ENCODE data around the gene TRIML2.

TRIML2 gene, protein sequence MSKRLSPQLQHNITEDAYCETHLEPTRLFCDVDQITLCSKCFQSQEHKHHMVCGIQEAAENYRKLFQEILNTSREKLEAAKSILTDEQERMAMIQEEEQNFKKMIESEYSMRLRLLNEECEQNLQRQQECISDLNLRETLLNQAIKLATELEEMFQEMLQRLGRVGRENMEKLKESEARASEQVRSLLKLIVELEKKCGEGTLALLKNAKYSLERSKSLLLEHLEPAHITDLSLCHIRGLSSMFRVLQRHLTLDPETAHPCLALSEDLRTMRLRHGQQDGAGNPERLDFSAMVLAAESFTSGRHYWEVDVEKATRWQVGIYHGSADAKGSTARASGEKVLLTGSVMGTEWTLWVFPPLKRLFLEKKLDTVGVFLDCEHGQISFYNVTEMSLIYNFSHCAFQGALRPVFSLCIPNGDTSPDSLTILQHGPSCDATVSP

DNA sequence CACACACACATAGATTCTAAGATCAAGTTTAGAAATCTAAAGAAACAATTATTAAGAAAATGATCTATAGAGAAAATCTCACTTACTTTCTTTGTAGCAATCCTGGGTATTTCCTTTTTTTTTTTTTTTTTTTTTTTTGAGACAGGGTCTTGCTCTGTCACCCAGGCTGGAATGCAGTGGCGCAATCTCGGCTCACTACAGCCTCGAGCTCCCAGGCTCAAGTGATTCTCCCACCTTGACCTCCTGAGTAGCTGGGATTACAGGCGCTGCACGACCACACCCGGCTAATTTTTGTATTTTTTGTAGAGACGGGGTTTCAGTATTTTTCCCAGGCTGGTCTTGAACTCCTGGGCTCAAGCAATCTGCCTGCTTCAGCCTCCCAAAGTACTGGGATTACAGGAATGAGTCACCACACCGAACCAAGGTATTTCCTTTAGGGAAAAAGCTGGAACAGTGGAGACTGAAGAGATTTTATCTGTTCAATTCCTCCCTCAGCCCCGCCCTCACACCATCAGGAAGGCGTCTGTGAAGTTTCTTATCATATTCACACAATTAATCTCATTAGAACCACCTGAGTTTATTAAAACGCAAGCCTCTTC lies at the start of gene TRIML2:
TRIML2 (minus strand) TSS at position 447 of the 599 bp plus-strand sequence. CDS start 4,235 bp downstream, outside the sequence.
- no peak for DNase-seq

DNA sequence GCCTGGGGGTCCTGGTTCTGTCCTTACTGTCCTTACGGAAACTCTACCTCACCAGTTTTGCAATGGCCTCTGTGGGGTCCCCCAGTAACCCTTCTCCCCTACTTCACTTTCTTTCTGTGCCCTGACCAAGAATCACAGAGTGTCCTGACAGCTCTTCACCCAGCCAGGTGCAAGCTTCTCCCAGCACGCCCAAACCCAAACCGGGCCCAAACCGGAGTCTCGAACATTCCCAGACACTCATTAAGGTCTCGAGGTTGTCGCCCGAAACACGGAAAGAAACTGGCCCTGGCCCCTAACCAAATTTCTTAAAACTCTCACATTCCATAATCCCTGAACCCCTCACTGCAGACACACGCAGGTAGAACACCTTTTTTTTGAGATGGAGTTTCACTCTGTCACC lies 48.9 kb upstream of the TRIML2 start:
- DNase-seq = no peak

DNA sequence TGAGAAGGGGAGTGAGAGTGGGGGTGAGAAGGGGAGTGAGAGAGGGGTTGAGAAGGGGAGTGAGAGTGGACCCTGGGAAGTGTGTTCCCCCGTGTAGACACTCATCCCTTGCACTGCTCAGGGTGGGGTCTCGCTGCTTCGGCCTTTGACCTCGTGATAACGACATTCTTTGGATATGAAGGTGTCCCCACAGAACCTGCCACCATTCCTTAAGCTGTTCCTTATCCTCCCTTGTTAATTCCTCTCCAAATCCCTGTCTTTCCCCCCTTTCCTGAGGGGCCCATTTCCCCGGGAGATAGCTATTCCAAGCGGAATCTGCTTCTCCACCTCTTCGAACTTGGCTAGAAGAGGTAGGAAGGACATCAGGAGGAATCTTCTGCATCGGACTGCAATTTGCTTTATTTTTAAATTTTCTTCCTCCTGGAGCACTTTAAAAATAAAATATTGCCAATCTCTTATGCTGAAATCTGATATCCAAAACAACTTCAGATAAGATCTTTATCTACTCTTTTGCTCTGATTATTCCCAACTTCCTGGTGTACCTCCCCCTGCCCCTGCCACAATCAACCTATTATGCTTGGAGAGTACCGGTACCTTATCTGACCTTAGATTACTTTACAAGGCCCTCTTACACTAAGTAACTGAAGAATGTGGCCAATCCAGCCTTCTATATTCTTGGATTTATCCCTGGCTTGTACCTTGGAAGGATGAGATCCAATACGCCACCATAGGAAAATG lies 45.4 kb upstream of the TRIML2 start:
- DNase-seq = no peak

DNA sequence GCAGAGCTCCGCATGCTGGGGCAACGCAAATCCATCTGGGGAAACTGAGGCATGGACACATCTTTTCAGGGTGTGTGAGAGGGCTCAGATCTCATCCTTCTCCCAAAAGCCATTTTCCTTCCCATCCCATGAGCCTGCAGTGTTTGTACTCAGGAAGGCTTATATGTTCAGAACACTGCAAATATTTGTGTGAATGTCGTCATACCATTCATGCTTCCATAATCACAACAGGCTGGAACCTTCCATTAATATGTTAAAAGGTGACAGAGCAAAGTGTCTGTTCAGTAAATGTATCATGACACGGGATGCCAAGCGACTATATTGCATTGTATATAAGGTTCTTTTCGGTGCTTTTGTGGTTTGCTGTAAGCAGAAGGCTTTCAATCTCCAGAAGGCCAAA lies 38.4 kb upstream of the TRIML2 start:
- DNase-seq = no peak

DNA sequence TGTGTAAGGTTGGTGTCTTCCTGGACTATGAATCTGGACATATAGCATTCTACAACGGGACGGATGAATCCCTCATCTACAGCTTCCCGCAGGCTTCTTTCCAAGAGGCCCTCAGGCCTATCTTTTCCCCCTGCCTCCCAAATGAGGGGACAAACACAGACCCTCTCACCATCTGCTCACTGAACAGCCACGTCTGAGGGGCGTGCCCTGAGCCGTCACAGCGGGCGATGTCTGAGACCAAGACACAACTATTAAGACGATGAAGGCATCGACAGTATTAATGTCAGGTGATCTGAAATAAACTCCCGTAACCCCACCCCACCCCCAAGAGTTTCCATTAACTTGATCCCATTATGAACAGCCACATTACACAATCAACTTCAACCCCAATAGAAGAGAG lies 37.8 kb upstream of the TRIML2 start:
- no peak for DNase-seq

DNA sequence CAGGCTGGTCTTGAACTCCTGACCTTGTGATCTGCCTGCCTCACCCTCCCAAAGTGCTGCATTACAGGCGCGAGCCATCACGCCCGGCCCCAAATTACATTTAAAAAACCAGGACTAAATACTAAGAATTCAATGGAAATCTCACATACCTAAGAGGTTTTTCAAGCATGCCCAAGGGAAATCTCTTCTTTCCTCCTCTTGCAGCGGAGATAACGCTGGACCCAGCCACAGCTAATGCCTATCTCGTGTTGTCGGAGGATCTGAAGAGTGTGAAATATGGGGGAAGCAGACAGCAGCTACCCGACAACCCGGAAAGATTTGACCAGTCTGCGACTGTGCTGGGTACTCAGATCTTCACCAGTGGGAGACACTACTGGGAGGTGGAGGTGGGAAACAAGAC lies 37.2 kb upstream of the TRIML2 start:
- no peak for DNase-seq

DNA sequence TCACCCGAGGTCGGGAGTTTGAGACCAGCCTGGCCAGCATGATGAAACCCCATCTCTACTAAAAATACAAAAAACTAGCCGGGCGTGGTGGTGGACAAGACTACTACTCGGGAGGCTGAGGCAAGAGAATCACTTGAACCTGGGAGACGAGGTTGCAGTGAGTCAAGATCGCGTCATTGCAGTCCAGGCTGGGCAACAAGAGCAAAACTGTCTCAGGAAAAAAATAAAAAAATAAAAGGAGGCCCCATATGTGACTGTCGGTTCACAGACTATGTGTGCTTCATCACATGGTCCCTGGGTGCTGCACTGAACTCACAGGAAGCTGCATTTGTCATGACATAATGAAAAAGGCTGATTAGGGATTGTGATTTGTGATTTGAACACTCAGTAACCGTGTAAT lies 36.2 kb upstream of the TRIML2 start:
- DNase-seq = no peak

DNA sequence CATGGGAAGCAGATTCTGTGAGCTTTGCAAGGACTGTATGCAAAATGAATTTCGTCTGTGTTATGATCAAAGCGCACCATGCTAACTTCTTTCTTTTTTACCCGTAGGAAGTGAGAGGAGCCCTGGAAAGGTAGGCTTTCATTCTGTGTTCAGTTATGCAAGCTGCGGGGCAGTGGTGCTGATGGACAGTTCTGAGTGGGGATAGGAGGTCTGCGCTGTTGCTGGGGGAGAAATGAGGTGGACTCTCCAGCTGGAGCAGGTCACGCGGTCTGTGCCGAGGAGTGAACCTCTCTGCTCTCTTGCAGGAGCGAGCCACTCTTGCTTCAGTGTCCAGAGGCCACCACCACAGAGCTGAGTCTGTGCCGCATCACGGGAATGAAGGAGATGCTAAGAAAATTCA lies 34.3 kb upstream of the TRIML2 start:
- no peak for DNase-seq

DNA sequence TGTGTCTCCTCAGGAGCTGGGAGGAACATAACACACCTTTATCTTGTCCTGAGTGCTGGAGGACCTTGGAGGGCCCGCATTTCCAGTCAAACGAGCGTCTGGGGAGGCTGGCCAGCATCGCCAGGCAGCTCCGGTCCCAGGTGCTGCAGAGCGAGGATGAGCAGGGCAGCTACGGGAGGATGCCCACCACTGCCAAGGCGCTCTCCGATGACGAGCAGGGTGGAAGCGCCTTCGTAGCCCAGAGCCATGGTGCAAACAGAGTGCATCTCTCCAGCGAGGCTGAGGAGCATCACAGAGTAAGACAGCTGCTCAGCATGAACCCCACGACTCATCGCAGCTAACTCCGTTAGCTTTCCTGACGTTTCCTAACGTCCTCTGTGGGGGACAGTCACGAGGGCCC lies 30.3 kb upstream of the TRIML2 start:
- no peak for DNase-seq

DNA sequence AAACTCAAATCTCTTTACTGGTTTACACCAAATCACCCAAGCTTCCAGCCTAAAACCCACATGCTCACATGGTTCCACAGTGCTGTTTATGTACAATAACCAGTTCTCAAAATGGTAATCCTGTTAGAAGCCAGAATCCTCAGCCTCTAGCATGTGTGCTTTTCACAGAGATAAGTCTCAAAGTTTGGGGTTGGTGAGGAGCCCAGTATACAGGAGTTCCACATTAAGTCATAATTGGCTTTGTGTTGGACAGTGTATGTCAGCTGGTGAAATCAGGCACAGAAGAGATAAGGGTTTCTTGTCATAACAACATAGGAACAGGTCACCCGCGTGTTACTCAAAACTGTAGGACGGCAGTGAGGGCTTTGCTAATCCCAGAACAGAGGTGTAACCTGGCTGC lies 29.7 kb upstream of the TRIML2 start, which contains the start of gene TRIML1:
TRIML1 (plus strand) TSS at position 301 of the 400 bp plus-strand sequence. CDS start 118 bp downstream, outside the sequence.
- DNase-seq = no peak

DNA sequence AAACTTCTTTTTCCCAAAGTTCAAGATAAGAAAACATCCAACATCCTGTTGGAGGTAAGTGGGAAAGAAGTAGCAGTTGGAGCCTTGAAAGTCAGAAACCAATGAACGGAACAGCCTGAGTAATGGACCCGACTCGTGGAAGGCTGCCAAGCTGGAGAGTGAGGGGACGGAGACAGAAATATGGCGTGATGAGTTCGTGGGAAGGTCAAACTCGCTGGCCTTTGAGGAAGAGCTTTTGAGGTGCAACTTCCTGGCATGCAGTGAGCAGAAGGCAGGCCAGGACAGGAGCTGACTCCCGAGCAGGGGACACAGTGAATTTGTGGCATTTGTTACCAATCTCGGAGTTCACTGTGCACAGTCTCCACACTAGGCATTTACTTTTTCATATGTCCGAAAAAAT lies 28.8 kb upstream of the TRIML2 start:
- no peak for DNase-seq

DNA sequence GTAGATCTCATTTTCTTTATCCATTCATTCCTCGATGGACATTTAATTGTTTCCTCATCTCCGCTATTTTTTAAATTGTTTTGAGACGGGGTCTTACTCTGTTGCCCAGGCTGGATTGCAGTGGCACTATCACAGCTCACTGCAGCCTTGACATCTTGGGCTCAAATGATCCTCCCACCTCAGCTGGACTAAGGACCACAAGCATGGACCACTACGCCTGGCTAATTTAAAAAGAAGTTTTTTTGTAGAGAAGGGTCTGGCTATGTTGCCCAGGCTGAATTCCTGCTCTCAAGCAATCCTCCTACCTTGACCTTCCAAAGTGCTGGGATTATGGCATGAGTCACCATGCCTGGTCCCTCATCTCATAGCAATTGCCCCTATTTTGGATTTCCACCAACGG lies 22.8 kb upstream of the TRIML2 start:
- DNase-seq = no peak

DNA sequence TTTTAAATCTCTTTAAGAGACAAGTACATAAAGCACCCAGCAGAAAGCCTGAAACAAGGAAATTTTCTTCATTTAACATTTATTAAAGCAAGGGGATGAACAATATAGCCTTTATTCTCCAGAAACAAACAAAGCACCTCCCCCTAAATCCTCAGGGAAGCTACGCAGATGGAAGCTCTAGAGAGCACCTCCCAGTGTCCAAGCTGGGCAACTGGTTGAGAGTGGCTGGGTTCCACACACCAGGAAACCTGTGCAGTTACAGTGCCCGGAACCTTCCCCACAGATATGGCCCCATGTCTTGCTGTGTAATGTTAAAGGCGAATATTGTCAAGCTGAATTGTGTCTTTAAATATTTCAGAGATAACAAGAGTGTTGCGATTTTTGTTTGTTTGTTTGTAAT lies 21.0 kb upstream of the TRIML2 start:
- DNase-seq = no peak

DNA sequence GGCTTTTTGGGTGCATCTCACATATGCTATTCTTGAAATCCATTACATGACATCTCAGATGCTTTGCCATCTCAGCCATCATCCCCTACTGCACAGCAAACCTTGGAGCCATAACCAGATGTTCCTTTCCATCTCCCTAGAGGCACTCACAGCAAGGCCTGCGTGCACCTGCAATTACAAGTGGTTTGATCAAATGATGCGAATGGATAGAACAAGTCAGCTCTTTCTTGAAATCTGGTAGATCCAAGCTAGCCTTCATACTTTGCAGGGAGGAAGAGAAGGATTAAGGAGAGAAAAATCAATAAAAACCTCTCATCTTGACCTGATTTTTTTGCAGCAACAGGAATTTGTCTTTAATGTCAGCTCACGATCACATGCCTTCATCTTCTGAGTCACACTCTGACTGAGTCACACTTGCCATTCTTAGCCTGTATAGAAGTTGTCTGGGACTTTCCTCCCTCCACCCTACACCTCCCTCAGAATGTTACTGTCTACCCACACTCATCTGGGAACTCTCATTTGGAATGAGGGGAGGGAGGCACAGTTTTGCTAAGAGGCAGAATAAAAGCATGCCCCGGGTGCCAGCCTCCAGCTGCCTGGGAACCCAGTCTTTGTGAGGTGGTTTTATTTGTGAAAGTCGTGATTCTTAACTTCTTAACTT lies 17.9 kb upstream of the TRIML2 start:
- DNase-seq = no peak

DNA sequence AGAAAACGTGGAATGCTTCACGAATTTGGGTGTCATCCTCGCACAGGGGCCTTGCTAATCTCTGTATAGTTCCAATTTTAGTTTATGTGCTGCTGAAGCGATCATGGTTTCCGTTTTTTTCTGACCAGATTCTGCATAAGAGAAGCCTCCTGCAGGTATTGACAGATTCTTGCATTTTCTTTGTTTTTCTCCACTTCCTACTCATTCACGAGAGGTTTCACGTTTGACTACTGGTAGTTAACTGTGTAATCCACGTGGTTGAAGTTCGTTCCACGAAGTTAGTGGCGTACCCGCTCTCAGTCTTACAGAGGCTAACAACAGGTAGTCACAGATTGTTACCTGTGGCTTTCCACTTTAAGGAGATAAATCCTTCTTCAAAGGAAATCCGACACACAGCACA lies 12.1 kb upstream of the TRIML2 start:
- DNase-seq = no peak

DNA sequence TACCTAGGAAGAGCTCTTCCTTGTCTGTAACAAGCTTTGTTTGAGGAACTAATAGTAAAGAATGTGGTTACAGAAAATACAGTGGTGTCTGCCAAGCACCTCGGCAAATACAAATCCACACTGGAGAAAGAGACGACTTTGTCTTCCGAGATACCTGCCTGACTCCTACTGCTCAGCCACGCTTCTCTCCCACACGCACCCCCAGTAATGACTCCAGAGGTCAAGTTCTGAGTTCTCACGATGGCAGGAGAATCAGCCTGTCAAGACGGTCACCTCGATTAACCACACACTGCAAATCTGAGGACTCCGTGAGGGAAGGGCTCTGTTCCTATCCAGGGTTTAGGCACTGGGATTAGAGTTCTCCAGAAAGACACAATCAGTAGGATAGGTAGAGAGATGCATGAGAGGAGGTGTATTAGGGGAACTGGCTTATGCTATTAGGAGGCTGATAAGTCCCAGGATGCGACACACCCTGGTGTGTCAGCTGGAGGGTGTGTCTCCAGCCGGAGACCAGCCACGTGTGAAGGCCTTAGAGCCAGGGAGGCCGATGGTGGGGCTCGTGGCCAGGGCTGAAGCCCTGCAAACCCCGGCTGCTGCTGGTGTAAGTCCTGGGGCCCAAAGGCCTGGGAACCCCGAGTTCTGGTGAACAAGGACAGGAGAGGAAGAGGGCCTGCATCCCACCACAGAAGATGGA lies 8.4 kb upstream of the TRIML2 start:
- no peak for DNase-seq

DNA sequence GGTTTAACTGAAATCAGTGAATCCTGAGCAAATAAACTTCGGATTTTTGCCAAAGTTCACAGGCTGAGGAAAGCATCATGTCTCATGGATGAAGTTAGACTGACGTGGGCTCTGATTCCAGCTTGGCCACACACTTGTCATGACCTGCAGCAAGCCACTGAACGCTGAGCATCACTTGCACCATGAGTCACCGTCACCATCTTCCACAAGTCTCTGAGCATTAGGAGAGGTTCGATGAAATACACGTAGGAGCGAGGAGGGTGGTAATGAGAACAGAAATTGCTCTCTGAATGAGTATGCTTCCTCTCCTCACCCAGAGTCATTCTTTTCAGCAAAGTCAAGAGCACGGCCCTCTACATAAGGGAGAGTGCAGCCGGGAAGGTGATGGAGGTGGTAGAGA lies 3.8 kb upstream of the TRIML2 start:
- DNase-seq = no peak

DNA sequence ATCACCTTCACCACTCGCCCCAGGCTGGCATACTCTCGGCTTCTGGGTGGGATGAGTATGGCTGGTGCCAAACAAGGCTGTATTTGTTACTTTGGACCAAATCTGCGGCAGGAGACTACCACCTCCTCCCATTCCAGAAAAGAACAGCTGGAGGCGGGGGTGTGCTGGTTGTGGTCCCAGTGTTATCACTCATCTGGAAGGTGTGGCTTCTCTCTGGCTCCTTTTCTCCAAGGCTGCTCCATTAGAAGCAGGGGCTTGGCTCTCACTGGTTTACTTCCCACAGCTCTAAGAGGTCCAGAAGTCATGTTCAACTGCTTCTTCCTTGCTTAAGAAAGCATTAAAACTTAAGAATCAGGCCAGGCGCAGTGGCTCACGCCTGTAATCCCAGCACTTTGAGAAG lies 2.6 kb upstream of the TRIML2 start:
- DNase-seq = no peak

DNA sequence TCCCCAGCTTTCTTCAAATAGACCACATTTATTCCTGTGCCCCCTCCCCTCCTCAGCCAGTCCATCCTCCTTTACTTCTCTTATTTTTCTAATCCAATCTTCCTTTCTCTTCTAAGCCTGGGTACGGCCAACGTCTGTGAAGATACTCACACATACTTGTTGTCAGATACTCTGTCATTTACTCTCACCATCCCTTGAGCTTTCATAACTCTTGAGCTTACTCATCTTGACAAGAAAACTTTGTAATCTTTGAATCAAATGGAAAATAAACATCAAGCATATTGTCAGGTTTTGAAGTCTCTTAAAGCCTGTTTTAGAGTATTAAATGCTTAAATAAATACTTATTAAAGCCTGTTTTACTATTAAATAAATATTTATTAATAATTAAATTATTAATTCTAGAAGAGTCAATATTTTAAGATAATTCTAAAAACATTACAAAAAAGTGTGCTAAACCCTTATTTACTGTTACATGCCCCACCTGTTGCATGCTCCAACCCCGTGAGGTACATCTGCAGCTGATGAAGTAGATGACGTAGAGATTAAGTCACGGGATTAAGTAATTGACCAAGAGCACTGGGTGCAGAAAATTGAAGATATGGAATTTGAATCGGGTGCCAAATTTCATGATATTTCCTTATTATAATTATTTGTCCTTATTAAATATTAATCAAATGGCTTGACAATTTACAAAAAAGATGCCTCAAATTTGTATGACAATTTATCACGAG lies 1.5 kb upstream of the TRIML2 start:
- DNase-seq = no peak

DNA sequence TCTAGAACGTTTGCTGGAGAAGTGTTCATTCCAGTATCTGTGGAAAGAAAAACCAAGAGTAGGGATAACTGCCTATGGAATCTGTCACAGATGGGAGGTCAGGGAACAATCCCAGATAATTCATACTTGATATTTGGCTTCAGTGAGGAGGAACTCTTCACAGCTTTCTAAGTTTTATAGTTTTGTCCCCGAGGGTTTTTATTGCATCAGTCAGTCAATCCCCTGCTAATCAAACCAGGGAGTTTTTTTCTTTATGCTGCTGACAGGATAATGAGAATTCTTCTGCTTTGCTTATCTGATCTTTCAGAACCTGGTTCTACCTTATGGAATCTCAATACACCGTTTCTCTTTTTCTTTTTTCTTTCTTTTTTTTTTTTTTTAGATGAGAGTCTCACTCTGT lies 633 bp upstream of the TRIML2 start:
- DNase-seq = no peak

DNA sequence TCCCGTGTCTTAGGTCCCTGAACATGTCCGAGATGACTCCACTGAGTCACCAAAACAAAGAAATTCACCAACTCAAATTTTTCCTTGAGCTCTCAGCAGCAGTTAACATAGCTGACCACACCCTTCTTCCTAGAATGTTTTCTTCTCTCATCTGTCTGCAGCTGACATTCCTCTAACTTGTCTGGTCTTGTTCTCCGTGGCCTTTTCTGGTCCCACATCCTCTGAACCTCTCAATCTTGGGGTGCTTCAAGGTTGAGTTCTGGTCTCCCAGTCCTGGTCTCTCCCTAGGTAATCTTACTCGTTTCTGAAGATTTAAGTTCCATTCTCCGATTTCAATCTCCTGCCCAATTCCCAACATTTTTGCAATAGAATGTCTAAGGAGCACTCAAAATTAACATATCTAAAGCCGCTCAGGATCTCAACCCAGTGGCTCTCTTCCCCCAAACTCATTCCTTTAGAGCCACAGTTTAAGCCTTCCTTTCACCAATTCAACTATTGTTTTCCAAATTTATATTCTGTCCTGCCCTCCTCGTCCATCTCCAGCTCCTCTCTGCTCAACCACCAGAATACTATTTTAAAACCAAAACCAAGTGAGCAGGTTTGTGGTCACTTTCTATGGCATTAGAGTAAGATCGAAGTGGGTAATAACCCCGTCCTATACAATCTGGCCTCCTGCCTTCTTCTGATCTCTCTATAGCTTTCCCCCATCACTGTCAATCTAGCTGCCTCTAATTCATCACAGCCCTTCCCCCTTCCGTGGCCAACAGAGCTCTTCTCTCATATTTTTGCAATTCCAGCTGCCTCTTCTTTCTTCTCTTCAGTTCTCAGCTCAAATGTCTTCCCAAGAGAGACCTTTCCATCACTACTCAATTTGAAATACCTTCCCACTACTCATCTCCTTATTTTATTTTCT lies 1.2 kb downstream of the TRIML2 start:
- no peak for DNase-seq

All from CD4-positive, alpha-beta T cell treated with Interferon gamma for 1 hour (primary cell).